Neural cell (in vitro differentiated cells): ENCODE results near the gene NT5DC2. TPM values are rescaled to one million over a fixed set of nuclear protein-coding genes. Genes with fewer than 3 reads are reported as not detected.

Experiments used
- H2AFZ ChIP-seq: fragments of 200-600, 300-800 bp; sonication (generic), shearing (Covaris generic); 2 replicates; pipeline ENCODE4 v1.6.0; 2014; ENCODE audit warnings: low read depth, mild to moderate bottlenecking, antibody characterized with exemption, low read length, moderate library complexity
- H3F3A ChIP-seq: fragments of 200-600 bp; shearing (Covaris generic); 2 replicates; pipeline ENCODE4 v1.6.1; 2016; ENCODE audit warnings: mild to moderate bottlenecking, moderate library complexity, mixed read lengths, antibody characterized with exemption, low read length; ENCODE audit not compliant: insufficient read depth, poor library complexity, severe bottlenecking
- H3K27ac ChIP-seq: fragments of 200-600, 300-800 bp; sonication (generic), shearing (Covaris generic); 2 replicates; pipeline ENCODE4 v1.5.1; 2014; ENCODE audit warnings: mild to moderate bottlenecking, low read length, moderate library complexity
- H3K27me3 ChIP-seq: fragments of 300-800, 200-600 bp; sonication (generic), shearing (Covaris generic); 2 replicates; pipeline ENCODE4 v1.6.0; 2014; ENCODE audit warnings: mild to moderate bottlenecking, low read depth, low read length, moderate library complexity; ENCODE audit not compliant: insufficient read depth
- H3K36me3 ChIP-seq: fragments of 300-800, 200-600 bp; sonication (generic), shearing (Covaris generic); 2 replicates; pipeline ENCODE4 v1.5.1; 2014; ENCODE audit warnings: mild to moderate bottlenecking, antibody characterized with exemption, low read length, moderate library complexity; ENCODE audit not compliant: insufficient read depth
- H3K4me2 ChIP-seq: fragments of 300-800, 200-600 bp; sonication (generic), shearing (Covaris generic); 2 replicates; pipeline ENCODE4 v1.6.0; 2014; ENCODE audit warnings: mild to moderate bottlenecking, low read length
- H3K4me3 ChIP-seq: fragments of 300-800, 200-600 bp; sonication (generic), shearing (Covaris generic); 2 replicates; pipeline ENCODE4 v1.5.1; 2014; ENCODE audit warnings: mild to moderate bottlenecking, low read length, moderate library complexity
- H3K79me2 ChIP-seq: fragments of 200-600 bp; shearing (Covaris generic); replicated peaks from 2 replicates; pipeline ENCODE4 v1.6.0; 2014; ENCODE audit warnings: mild to moderate bottlenecking, low read length, moderate library complexity; ENCODE audit not compliant: insufficient read depth
- H3K9ac ChIP-seq: fragments of 300-800, 200-600 bp; sonication (generic), shearing (Covaris generic); 2 replicates; pipeline ENCODE4 v1.6.1; 2016; ENCODE audit warnings: mild to moderate bottlenecking, low read length, mixed read lengths
- H3K9me2 ChIP-seq: fragments of 200-600 bp; shearing (Covaris generic); 2 replicates; pipeline ENCODE4 v1.6.1; 2016; ENCODE audit warnings: mild to moderate bottlenecking, low read length, mixed read lengths; ENCODE audit not compliant: insufficient read depth
- H3K9me3 ChIP-seq: fragments of 200-600, 300-800 bp; sonication (generic), shearing (Covaris generic); 2 replicates; pipeline ENCODE4 v1.6.1; 2016; ENCODE audit warnings: mild to moderate bottlenecking, mixed run types, low read length, moderate library complexity, mixed read lengths
- H4K20me1 ChIP-seq: fragments of 200-600 bp; shearing (Covaris generic); 2 replicates; pipeline ENCODE4 v1.6.1; 2016; ENCODE audit warnings: mild to moderate bottlenecking, mixed run types; ENCODE audit not compliant: insufficient read depth
- CTCF ChIP-seq: fragments of 450-650 bp; IDR thresholded peaks from 2 replicates; pipeline ENCODE4 v1.5.1; 2014; ENCODE audit warnings: antibody characterized with exemption, mild to moderate bottlenecking, moderate library complexity; ENCODE audit not compliant: poor library complexity, severe bottlenecking
- EP300 ChIP-seq: fragments of 450-650 bp; conservative IDR thresholded peaks from 2 replicates; pipeline ENCODE4 v1.6.1; 2014; ENCODE audit warnings: antibody characterized with exemption, mild to moderate bottlenecking, moderate library complexity; ENCODE audit not compliant: poor library complexity, severe bottlenecking
- EZH2 ChIP-seq: fragments of 200-600, 300-800 bp; shearing (Covaris generic), sonication (generic); IDR thresholded peaks from 2 replicates; pipeline ENCODE4 v1.6.1; 2014; ENCODE audit warnings: antibody characterized with exemption, low read length, borderline replicate concordance, mild to moderate bottlenecking; ENCODE audit not compliant: insufficient read depth, poor library complexity, severe bottlenecking
- MXI1 ChIP-seq: fragments of 450-650 bp; conservative IDR thresholded peaks from 2 replicates; pipeline ENCODE4 v1.6.1; 2014; ENCODE audit warnings: antibody characterized with exemption, mild to moderate bottlenecking; ENCODE audit not compliant: poor library complexity, severe bottlenecking
- POLR2AphosphoS5 ChIP-seq: IDR thresholded peaks from 2 replicates; pipeline ENCODE4 v1.6.1; 2012
- RAD21 ChIP-seq: fragments of 450-650 bp; conservative IDR thresholded peaks from 2 replicates; pipeline ENCODE4 v1.6.1; 2014; ENCODE audit warnings: antibody characterized with exemption, mild to moderate bottlenecking, moderate library complexity
- REST ChIP-seq: IDR thresholded peaks from 2 replicates; pipeline ENCODE4 v1.6.1; 2012; ENCODE audit warnings: borderline replicate concordance
- SMC3 ChIP-seq: fragments of 450-650 bp; conservative IDR thresholded peaks from 2 replicates; pipeline ENCODE4 v1.6.1; 2014; ENCODE audit warnings: antibody characterized with exemption, mild to moderate bottlenecking, moderate library complexity; ENCODE audit not compliant: poor library complexity
- TAF1 ChIP-seq: IDR thresholded peaks from 2 replicates; pipeline ENCODE4 v1.6.1; 2012; ENCODE audit warnings: low read depth
- polyA plus RNA-seq: library from polyadenylated mRNA; depleted of rRNA; stranded (reverse); fragments of >200 nt; gene quantifications from 2 replicates; pipeline ENCODE4 v1.2.3, GENCODE V29; 2014

The NT5DC2 gene
- polyA plus RNA-seq, 1 donor from 2014 or later = 35.1 TPM

DNA sequence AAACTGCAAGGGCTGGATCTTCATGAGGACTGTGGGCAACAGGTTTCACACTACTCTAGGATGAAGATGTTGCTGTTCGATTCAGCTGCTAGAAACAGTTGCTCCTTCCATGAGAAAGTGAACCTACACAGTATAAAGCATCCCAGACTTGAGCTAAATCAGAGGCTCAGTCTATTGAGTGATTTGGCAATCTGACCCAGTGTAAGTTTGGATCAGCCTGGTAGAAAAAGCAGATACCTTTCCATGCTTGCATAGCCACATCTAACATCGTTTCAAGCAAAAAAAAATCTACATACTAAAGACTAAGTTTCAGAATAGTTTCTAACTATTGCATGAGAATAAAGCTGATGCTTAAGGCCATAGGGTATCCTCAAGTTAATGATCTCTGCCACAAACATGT, 7.4 kb upstream of the NT5DC2 start:
- Histone ChIP-seq H3F3A (no peaks in the 10 kb centered on the region), H3K4me2 (no peak overlapping the region), H4K20me1 (no peaks in the 10 kb centered on the region), H3K9me2 (no peaks in the 10 kb centered on the region), H3K36me3 (no peaks in the 10 kb centered on the region), H3K9me3 (no peaks in the 10 kb centered on the region), H3K27me3 (no peaks in the 10 kb centered on the region), H3K4me3 (no peak overlapping the region), H3K9ac (no peak overlapping the region), H3K79me2 (peaks cover 13% of the 10 kb centered on the region), H3K27ac (no peak overlapping the region), H2AFZ (no peak overlapping the region)
- TF ChIP-seq EP300 = no peak
- TF ChIP-seq TAF1 = no peak
- TF ChIP-seq RAD21 = no peak
- TF ChIP-seq EZH2 = no peak
- no peak for TF ChIP-seq SMC3
- no peak for TF ChIP-seq CTCF
- TF ChIP-seq REST = no peak
- TF ChIP-seq MXI1 = no peak
- no peak for TF ChIP-seq POLR2AphosphoS5

GRCh38 chr3:52539010-52539653, 5.5 kb upstream of the NT5DC2 start:
- Histone ChIP-seq H3K36me3 (no peaks in the 10 kb centered on the region), H3K4me2 (no peak overlapping the region), H3K9ac (no peak overlapping the region), H3K79me2 (peaks cover 13% of the 10 kb centered on the region), H2AFZ (no peak overlapping the region), H3K9me2 (no peaks in the 10 kb centered on the region), H3K27me3 (no peaks in the 10 kb centered on the region), H3K4me3 (no peak overlapping the region), H3K9me3 (no peaks in the 10 kb centered on the region), H4K20me1 (no peaks in the 10 kb centered on the region), H3K27ac (no peak overlapping the region), H3F3A (no peaks in the 10 kb centered on the region)
- TF ChIP-seq RAD21 (no peak), CTCF (no peak), SMC3 (no peak), REST (no peak), EZH2 (no peak), MXI1 (no peak)
